Measurements from ENCODE around the gene LIG1. TPM values are rescaled to one million over a fixed set of nuclear protein-coding genes. Genes with fewer than 3 reads are reported as not detected.

Gene LIG1
- total and polyA plus RNA-seq, 9 of the 15 experiments (the other 6 are each of a cell fraction or from before 2014, with no cell fraction given) = 9.6 to 114 (median 71.1) TPM

DNA sequence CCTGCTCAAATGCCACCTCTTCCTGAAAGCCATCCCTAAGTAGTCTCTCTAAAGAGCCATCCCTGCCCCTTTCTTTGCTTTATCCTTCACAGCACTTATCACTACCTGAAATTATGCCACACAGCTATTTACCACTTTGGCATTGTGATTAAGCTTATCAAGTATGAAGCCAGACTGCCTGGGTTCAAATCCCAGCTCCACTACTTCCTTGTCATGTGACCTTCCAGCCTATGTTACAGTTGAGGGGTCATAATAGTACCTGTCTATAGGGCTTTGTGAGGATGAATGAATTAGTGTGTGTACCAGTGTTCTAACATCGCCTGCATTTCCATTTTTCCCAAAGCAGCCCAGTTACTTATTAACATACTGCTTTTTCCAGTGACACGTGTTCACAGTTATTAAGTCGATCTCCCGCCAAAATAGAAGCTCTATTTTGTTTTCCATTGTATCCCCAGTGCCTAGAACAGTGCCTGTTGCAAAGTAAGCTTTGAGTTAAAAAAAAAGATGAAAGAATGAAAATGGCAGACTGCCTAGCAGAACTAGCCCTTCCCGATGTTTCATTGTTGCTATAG, 33.2 kb upstream of the LIG1 start (continued):
- TF ChIP-seq FUS (optimal IDR thresholded peaks at IDR 0.05; ENCODE audit: low read depth, low read length) = no peak
- TF ChIP-seq, protein P1, sequence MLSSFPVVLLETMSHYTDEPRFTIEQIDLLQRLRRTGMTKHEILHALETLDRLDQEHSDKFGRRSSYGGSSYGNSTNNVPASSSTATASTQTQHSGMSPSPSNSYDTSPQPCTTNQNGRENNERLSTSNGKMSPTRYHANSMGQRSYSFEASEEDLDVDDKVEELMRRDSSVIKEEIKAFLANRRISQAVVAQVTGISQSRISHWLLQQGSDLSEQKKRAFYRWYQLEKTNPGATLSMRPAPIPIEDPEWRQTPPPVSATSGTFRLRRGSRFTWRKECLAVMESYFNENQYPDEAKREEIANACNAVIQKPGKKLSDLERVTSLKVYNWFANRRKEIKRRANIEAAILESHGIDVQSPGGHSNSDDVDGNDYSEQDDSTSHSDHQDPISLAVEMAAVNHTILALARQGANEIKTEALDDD (IDR thresholded peaks at IDR 0.05) = no peak
- TF ChIP-seq, protein P2, sequence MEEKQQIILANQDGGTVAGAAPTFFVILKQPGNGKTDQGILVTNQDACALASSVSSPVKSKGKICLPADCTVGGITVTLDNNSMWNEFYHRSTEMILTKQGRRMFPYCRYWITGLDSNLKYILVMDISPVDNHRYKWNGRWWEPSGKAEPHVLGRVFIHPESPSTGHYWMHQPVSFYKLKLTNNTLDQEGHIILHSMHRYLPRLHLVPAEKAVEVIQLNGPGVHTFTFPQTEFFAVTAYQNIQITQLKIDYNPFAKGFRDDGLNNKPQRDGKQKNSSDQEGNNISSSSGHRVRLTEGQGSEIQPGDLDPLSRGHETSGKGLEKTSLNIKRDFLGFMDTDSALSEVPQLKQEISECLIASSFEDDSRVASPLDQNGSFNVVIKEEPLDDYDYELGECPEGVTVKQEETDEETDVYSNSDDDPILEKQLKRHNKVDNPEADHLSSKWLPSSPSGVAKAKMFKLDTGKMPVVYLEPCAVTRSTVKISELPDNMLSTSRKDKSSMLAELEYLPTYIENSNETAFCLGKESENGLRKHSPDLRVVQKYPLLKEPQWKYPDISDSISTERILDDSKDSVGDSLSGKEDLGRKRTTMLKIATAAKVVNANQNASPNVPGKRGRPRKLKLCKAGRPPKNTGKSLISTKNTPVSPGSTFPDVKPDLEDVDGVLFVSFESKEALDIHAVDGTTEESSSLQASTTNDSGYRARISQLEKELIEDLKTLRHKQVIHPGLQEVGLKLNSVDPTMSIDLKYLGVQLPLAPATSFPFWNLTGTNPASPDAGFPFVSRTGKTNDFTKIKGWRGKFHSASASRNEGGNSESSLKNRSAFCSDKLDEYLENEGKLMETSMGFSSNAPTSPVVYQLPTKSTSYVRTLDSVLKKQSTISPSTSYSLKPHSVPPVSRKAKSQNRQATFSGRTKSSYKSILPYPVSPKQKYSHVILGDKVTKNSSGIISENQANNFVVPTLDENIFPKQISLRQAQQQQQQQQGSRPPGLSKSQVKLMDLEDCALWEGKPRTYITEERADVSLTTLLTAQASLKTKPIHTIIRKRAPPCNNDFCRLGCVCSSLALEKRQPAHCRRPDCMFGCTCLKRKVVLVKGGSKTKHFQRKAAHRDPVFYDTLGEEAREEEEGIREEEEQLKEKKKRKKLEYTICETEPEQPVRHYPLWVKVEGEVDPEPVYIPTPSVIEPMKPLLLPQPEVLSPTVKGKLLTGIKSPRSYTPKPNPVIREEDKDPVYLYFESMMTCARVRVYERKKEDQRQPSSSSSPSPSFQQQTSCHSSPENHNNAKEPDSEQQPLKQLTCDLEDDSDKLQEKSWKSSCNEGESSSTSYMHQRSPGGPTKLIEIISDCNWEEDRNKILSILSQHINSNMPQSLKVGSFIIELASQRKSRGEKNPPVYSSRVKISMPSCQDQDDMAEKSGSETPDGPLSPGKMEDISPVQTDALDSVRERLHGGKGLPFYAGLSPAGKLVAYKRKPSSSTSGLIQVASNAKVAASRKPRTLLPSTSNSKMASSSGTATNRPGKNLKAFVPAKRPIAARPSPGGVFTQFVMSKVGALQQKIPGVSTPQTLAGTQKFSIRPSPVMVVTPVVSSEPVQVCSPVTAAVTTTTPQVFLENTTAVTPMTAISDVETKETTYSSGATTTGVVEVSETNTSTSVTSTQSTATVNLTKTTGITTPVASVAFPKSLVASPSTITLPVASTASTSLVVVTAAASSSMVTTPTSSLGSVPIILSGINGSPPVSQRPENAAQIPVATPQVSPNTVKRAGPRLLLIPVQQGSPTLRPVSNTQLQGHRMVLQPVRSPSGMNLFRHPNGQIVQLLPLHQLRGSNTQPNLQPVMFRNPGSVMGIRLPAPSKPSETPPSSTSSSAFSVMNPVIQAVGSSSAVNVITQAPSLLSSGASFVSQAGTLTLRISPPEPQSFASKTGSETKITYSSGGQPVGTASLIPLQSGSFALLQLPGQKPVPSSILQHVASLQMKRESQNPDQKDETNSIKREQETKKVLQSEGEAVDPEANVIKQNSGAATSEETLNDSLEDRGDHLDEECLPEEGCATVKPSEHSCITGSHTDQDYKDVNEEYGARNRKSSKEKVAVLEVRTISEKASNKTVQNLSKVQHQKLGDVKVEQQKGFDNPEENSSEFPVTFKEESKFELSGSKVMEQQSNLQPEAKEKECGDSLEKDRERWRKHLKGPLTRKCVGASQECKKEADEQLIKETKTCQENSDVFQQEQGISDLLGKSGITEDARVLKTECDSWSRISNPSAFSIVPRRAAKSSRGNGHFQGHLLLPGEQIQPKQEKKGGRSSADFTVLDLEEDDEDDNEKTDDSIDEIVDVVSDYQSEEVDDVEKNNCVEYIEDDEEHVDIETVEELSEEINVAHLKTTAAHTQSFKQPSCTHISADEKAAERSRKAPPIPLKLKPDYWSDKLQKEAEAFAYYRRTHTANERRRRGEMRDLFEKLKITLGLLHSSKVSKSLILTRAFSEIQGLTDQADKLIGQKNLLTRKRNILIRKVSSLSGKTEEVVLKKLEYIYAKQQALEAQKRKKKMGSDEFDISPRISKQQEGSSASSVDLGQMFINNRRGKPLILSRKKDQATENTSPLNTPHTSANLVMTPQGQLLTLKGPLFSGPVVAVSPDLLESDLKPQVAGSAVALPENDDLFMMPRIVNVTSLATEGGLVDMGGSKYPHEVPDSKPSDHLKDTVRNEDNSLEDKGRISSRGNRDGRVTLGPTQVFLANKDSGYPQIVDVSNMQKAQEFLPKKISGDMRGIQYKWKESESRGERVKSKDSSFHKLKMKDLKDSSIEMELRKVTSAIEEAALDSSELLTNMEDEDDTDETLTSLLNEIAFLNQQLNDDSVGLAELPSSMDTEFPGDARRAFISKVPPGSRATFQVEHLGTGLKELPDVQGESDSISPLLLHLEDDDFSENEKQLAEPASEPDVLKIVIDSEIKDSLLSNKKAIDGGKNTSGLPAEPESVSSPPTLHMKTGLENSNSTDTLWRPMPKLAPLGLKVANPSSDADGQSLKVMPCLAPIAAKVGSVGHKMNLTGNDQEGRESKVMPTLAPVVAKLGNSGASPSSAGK (IDR thresholded peaks at IDR 0.05) = 0 out of 2 replicates have a peak, but pooled peaks have one; percentile 78
- TF ChIP-seq SMARCA5 (IDR thresholded peaks at IDR 0.05) = no peak
- TF ChIP-seq RBFOX2 (IDR thresholded peaks at IDR 0.05; ENCODE audit: low read depth, low read length) = no peak
- TF ChIP-seq SOX6 (IDR thresholded peaks at IDR 0.05) = no peak
- no peak for TF ChIP-seq SETDB1 (IDR thresholded peaks at IDR 0.05; ENCODE audit: low read length)
- no peak for TF ChIP-seq ETS2 (tag; IDR thresholded peaks at IDR 0.05; ENCODE audit: borderline replicate concordance, poor library complexity, severe bottlenecking)
- 0 out of 2 replicates have a peak, but pooled peaks have one; percentile 11 for TF ChIP-seq NFIC (IDR thresholded peaks at IDR 0.05)
- no peak for TF ChIP-seq RCOR1 (IDR thresholded peaks at IDR 0.05; ENCODE audit: borderline replicate concordance in 1 of 2, low read depth in 2 of 2, low read length in 2 of 2)
- no peak for TF ChIP-seq HSF4 (CRISPR knock-in tag; IDR thresholded peaks at IDR 0.05; ENCODE audit: borderline replicate concordance)
- no peak for TF ChIP-seq NUFIP1 (IDR thresholded peaks at IDR 0.05; ENCODE audit: partially characterized antibody)

All from K562 (cell line).